ENCODE measurements around the gene CITED2.

Gene CITED2

DNA sequence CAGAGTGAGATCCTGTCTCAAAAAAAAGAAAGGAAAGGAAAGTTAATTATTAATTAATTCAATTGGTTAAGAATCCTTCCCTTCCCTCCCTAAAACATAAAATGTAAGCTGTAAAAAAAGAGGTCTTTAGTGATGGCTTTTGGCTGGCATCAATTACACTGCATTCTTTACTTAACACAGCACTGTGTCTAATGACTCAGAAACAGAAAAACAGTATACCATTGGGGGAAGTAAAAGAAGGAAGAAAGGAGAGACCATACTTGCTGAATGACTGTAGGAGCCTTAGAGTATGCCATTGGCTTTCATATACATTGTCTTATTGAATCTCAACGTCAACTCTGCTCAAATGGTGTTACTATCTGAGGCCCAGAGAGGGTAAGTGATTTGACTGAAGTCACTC lies 18.3 kb upstream of the CITED2 start:
- TF ChIP-seq CTCF (IDR thresholded peaks at IDR 0.05): no peak

DNA sequence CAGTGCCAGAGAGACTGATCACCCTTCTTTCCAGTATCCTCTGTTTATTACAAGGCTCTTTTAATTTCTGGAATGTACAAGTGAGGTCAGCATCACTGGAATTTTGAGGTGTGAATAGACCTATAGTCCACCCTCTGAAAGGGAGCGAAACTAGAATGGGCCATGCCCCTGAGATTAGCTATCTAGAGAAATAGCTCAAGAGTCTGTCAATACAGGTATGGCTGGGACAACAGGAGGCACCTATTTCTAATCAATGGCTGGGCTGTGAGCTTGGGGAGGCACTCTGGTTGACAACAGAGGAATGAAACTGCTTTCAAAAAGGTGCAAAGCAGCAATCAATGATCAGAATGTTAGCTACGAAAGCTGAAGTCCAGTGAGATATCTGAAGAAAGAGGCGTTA lies 17.3 kb upstream of the CITED2 start:
- TF ChIP-seq CTCF (IDR thresholded peaks at IDR 0.05): no peak

GRCh38 chr6:139390447-139390846 lies 16.0 kb upstream of the CITED2 start:
- no peak for TF ChIP-seq CTCF (IDR thresholded peaks at IDR 0.05)

GRCh38 chr6:139388384-139388783 lies 13.9 kb upstream of the CITED2 start:
- TF ChIP-seq CTCF (IDR thresholded peaks at IDR 0.05): no peak

- no peak for TF ChIP-seq CTCF (IDR thresholded peaks at IDR 0.05)
Measured at GRCh38 chr6:139386404-139386803, 12.0 kb upstream of the CITED2 start.

GRCh38 chr6:139381216-139381865 lies 6.9 kb upstream of the CITED2 start:
- no peak for TF ChIP-seq CTCF (IDR thresholded peaks at IDR 0.05)

GRCh38 chr6:139380611-139381010 lies 6.2 kb upstream of the CITED2 start:
- no peak for TF ChIP-seq CTCF (IDR thresholded peaks at IDR 0.05)

DNA sequence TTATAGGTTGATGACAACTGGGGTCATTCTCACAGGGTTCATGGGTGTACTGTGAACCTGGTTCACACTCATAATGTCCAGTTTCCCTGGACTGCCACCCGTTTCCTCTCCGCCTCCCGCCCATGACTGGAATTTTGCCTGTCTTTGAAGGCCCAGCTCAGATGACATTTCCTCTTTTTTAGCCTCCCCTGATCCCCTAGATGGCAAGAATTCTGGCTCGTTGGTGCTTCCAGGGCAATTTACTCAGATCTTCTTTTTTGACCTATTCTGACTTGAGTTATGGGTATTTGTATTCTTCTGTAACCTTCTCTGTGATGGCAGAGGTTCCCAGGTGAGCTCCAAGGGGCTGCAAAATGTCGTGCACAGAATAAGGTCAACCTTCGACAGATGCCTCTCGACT lies 5.7 kb upstream of the CITED2 start:
- no peak for TF ChIP-seq CTCF (IDR thresholded peaks at IDR 0.05)
